SK-N-MC (cell line): Measurements from ENCODE around the gene DDTL.
"Not testable (repeated sequence)": the region's sequence is repeated elsewhere in the genome, so short reads cannot be mapped to it uniquely, and the experiment has no call there.

ENCODE experiments used
- EZH2 ChIP-seq: fragments of 200-600 bp; sonication (generic); IDR thresholded peaks from one replicate; pipeline ENCODE4 v1.6.1; 2017; ENCODE audit warnings: antibody characterized with exemption
- POLR2AphosphoS5 ChIP-seq: IDR thresholded peaks from 2 replicates; pipeline ENCODE4 v1.6.1; 2012; ENCODE audit warnings: mild to moderate bottlenecking, low read depth, low read length, borderline replicate concordance

DNA sequence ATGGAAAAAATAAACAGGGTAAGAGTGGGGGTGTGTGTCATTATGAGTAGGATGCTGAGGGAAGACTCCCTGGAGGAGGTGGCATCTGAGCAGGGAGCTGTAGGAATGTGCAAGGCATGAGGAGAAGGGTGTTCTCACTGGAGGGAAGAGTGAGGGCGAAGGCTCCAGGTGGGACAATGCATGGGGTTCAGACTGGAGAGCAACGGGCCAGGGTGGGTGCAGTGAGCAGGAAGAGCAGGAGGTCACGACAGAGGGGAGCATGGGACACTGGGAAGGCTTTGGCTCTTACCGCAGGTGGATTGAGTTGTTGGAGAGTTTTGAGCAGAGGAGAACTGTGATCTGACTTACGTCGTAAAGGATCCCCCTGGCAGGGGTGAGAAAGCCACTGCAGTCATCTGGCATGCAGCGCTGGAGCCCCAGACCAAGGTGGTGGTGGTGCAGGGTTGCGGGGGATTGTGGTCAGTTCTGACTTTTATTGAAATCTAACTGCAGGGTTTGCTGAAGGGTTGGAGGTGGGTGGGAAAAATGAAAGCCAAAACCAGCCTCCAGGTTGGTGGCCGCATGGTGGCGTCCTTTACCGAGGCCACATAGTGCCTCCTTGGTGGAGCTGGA is 13.8 kb upstream of the DDTL start:
- not testable (repeated sequence) for TF ChIP-seq EZH2, POLR2AphosphoS5
